ENCODE results near the gene MPHOSPH9.

DNA sequence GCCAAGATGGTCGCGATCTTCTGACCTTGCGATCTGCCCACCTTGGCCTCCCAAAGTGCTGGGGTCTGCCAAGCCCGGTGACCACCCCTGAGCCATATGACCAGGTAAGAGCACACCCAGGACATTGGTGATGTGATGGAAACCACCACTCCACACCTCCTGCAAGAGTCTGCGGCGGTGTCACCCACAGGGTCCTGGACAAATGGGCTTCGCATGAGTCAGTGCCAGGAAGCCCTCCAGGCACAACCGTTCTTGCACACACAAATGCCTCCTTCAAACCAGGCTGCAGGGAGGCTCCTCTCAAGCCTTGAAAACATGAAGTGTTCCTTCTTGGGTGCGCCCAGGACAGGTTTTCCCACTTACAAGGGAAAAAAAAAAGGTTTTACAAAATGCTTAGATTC lies 98.7 kb downstream of the MPHOSPH9 start:
- TF ChIP-seq CTCF (IDR thresholded peaks at IDR 0.05) (no peak), POLR2A (IDR thresholded peaks at IDR 0.05) (no peak), POLR2AphosphoS5 (IDR thresholded peaks at IDR 0.05) (no peak), EP300 (IDR thresholded peaks at IDR 0.05) (no peak)

All from suprapubic skin (tissue), 4 donors.